Breast epithelium (tissue), 3 donors: ENCODE measurements around the gene ANO7.

Experiments used
- CTCF ChIP-seq, 3 donors: fragments of 450-650 bp; IDR thresholded peaks; one replicate each; pipeline ENCODE4 v1.5.1; 2016 to 2017; ENCODE audit warnings: antibody characterized with exemption in 3 of 3, mild to moderate bottlenecking in 3 of 3, moderate library complexity in 3 of 3
- POLR2AphosphoS5 ChIP-seq, 3 donors: sonication (generic); formaldehyde crosslinking; IDR thresholded peaks; one replicate each; pipeline ENCODE4 v1.6.1; 2017; ENCODE audit warnings: antibody characterized with exemption in 3 of 3

- TF ChIP-seq POLR2AphosphoS5 (IDR thresholded peaks at IDR 0.05) (no peak), CTCF (IDR thresholded peaks at IDR 0.05) (no peak)
These were observed 73.2 kb downstream of the ANO7 start for GRCh38 chr2:241261628-241262027.
